NOMO-1 (cell line): ENCODE data around the gene NINJ2.
A peak's percentile ranks its signal among the peaks of the same experiment; 100 is the strongest.

Experiments used
- DNase-seq, 2 experiments: peaks; one replicate each; lab custom pipeline; 2025; ENCODE audit not compliant: unreplicated experiment in 2 of 2; lab: John Stamatoyannopoulos, UW

NINJ2 gene

DNA sequence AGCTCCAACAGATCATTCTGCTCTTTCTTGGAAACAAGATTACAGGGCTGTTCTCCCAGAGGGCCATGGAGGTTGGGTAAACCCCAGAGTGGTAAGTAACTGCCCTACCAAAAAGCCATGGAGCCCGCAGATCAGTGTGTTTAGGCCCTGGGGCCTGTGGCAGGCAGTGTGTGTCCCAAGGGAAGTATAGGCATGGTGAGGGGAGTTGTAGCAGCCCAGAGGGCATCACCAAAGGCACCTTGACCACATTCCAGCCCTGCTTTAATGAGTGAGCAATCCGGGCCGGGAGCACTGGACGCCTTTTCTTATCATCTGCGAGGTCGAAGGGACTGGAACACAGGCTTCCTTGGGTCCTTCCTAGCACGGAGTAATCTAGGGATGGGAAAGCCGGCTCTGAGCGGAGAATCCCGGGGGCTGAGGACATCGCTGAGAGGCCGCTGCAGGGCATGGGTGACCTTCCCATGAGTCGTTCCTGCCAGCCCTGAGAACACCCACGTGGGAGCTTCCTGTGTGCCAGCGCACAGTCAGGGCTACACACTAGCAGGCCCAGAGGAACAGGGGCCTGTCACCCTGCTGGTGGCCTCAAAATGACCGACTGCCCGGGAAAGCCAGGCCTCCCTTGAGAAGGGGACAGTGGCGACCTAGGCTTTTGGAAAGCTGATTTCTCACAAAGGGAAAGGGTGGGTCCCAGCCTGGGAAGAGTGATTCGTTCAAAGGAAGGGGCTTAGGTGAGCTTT is 91.3 kb downstream of the NINJ2 start:
- no peak for DNase-seq

DNA sequence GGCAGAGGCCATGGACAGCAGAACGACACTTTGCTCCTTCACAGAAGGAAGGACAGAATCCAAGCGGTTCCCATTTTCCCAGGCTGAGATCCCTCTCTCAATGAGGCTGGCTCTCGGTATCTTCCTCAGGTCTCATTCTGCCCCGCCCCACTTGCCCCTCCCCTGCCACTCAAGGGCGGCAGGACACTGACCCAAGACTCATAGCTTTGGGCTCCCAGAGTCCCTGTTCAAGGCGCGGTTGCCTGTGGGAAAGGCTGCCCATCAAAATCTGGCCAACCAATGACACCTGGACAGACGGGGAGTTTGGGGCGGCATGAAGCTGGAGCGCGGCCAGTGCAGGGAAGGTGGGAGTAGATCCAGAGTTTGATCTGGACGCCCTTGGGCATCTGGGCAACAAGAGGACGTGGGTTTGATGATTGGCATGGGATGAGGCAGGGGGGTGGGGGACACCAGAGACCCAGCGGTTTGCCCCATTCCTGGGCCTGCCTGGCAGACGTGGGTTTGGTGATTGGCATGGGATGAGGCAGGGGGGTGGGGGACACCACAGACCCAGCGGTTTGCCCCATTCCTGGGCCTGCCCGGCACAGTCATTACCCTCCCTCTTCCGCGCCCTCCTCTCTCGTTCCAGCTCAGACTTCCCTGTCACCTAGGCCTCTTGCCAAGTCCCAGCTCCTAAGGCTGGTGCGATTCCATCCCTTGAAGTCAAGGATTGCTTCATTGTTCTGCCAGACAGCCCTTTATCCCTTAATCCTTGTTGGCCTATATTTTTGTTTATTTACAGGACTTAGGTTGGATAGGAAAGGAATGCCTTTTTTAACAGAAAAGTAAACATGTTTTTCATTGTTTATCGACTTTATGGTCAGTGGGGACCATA is 92.1 kb downstream of the NINJ2 start:
- no peak for DNase-seq

DNA sequence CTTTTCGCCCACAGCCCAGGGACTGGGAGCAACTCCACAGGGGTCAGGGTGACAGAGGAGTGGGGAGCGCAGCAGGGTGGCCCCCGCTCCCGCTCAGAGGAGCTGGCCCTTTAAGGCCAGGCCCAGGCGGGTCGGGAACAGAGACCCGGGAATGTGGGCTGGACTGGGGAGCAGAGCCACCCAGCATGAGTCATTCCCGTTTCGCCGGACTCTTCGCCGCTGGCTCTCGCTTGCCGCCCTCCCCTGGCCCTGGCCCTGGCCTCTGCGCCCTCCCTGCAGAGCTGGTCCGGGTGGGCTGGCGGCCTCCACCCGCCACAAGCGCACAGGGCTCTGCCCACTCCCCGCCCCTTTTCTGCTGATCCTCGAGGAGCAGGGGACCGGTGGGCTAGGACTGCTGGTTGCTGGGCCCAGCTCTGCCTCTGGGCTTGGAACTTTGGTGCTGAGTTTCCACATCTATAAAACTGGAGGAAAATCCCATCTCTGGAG is 92.8 kb downstream of the NINJ2 start:
- DNase-seq: no peak

DNA sequence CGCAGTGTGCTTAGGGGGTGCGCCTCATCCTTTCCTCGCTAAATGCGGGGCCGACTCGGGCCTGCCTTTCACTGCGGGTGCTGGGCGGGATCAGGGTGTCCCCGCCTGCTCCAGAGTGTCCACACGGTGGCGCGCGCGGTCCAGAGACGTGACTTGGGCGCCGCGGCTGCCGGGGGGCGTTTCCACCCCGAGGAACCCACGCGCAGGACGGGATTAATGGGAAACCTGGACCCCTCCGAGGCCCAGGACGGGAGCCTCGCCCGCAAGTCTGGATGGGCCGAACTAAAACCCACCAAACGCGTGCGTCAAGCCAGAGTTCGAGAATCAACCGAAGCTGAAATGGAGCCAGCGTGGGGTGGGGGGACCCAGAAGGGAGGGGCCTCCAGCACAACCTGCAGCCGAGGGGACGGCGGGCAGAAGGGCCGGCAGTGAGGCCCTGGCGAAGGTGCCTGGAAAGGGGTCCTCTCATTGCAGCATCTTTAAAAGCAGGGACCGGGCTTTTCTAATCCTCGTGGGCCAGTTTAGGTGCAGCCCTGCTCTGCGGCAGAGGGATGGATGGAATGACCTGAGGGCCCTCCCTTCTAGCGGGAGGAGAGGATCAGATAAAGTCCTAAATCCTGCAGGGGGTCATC is 93.3 kb downstream of the NINJ2 start:
- DNase-seq: peak; percentile 54 to 69

DNA sequence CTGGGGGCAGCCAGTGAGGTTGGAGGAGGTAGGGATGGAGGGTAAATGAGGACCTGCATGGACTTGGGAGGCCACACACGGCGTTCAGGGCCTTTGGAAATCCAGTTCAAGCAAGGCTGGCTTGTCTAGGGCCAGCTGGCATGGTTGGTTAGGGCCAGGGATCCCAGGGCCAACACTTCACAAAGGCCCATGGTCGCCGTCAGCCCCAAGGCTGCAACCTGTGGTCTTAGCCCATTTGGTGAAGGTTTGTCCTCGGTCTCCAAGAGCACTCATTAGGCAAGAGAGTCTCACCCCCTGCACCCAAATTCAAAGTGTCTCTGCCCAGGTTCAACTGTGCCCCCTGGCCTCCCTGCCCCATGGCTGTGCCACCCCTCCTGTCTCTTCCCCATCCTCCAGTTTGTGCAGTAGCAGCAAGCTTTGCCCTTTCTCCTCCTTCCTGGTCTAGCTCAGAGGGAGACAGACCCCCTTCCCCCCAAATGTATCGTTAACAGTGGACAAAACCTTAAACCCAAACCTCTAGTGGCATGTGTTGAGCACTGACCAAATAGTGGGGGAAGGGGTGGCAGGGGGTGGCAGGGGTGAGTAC is 94.1 kb downstream of the NINJ2 start:
- no peak for DNase-seq

DNA sequence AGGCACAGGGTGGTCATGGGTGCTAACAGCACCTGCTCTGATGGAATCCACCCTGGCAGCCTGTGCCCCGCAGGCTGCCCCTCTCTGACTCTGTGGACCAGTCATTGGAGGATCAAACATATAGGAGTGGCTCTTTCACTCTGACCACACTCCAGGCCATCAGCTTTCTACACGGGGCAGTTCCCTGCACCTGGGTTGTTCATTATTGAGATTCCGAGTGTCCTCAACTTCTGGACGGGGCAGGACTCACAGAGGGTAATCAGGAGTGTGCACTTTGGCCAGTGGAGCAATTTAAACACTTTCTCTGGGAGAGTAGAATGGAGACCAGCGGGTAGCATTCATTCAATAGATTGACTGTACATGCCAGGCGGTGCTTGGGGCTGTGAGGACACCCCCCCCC is 94.8 kb downstream of the NINJ2 start:
- no peak for DNase-seq

DNA sequence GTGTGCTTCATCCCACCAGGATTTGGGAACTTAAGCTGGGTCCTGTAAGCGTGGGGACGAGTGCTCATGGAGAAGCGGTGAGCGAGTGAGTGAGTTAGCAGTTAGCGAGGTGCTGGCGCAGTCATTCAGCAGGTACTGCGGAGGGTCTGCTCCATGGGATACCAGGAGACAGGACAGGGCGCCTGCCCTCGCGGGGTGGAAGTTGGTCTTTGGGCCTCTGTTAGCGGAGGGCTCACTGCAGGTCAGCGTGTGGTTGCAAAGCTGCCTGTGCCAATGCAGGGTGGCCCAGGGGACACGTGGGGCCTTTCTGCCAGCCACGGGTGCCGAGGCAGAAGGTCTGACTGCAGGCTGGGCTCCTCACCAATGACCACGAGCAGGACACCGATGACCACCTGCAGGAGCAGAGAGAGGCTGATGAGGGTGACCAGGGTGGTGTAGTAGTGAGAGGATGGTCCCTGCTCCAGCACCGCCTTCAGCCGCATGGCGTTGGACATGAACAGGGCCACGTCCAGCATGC is 97.6 kb downstream of the NINJ2 start:
- DNase-seq: no peak

DNA sequence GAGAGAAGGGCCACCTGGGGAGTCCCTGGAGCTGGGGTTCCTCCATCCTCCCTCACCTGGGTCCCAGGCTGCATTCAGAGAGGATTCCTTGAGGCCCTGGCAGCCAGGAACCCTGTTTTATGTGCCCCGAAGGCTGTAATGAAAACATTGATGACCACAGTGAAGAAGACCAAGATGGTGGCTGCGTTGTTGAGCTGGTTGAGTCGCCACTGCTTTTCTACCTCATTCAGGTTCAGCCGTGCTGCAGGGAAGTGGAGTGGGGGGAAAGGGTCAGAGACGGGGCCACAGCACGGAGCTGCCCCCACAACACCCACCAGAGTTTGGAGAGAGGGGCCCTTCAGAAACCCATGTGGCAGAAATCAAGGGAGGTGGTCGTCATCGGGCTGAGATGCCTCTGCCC is 98.1 kb downstream of the NINJ2 start:
- no peak for DNase-seq

DNA sequence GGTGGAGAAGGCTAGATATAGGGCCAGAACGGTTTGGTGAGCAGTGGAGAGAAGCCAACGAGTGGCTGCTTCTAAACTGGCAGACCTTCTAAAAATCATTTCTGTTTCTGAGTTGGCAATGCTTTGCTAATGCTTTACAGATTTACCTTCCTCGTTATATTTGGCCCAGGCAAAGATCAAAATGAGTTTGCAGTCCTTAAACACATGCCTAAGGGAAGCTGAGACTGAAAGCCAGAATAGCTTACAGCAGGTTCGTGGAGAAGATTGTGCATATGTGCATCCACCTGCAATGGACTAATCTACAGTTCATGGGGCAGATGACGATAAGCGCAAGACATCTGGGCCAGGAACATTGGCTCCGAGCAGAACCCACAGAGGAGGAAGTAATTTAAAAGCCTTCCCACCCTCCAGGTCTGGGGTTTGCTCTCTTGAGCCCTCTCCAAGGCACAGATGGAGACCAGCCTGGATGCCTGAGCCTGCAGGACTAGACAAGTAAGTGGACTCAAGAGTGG is 99.4 kb downstream of the NINJ2 start:
- DNase-seq: peak; percentile 32 to 49

DNA sequence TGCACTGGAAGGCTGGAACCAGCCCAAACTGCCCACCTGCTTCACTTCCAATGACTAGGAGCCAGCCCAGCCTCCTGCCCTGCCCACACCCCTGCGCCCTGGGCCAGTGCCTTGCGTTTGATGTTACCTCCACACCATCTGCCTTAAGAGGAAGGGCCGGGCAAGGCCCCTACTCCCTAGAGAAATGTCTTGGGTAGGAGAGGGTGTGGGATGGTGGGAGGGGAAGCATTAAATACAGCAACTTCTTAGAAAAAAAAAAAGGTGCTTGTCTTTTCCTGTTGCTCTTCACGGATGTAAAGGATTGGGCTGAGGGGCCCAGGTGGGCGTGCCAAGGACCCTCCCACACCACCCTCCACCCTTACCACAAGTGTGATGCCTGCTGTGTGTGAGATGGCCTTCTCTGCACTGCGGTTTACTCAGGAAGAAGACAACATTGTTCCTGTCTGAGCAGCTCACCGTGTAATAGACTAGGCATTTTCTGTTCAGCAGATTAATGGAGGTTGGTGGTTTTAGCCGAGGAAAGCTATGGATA is 99.9 kb downstream of the NINJ2 start:
- peak; percentile 45 to 49 for DNase-seq

DNA sequence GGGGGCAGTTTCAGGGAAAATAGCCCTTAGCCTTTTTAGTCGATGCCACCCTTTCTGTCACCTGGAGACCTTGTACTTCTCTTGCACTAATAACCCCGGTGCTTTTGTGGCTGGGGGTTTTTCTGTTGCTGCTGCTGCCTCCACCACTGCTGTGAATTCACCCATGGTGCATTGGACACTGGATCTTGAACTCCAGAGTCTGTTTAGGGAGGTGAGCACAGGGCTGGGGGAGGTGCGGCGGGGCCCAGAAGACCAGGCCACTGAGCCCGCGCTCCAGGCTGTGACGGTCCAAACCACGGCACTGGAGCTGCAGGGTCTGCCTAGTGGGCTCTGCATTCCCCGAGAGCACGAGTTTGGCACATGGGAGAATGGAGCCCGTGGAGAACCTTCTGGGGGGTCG is 100.6 kb downstream of the NINJ2 start:
- DNase-seq: no peak

DNA sequence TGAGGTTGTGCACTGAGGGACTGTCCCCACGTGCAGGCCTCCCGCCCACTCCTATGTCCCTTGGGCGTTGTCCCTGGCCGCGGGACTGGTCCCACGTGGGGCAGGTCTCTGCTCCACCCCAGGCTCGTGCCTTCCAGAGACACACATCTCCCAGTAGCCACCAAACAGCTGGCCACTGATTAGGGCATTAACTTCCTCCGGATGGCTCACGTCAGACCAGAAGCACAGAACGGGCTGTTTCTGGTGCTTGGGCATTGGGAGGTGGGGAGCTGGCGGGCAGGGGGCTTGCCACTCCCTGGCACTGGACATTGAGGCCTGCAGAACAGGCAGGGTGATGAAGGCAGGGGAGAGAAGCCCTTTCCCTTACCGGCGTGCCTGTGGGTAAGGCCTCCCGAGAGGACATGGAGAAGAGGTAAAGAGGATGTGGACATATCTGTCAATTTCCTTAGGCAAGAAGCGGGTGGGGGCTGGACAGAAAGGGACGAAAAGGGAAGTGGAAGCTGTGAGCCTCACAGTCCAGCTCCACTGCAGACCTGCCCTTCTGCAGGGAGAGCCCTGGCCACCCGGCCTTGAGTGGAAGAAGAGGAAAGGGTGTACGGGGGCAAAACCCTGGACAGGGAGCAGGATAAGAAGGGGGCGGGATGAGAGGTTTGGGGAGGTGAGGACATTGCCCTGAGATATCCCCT is 101.2 kb downstream of the NINJ2 start:
- DNase-seq: peak; percentile 89 to 91

DNA sequence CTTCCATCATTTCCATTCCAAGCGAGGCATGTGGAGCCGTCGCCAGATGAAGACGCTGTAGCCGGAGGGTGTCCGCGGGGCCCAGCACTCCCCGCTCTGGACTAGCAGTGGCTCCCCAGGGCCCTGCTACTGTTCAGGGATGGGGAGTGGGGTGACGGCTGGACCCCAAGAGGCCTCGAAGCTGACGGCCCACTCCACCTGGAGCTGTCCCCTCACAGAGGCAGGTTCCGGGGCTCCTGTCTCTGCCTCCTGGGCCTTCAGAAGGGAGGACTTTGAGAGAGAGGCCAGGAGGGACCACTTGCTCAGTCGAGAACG is 101.9 kb downstream of the NINJ2 start:
- no peak for DNase-seq

DNA sequence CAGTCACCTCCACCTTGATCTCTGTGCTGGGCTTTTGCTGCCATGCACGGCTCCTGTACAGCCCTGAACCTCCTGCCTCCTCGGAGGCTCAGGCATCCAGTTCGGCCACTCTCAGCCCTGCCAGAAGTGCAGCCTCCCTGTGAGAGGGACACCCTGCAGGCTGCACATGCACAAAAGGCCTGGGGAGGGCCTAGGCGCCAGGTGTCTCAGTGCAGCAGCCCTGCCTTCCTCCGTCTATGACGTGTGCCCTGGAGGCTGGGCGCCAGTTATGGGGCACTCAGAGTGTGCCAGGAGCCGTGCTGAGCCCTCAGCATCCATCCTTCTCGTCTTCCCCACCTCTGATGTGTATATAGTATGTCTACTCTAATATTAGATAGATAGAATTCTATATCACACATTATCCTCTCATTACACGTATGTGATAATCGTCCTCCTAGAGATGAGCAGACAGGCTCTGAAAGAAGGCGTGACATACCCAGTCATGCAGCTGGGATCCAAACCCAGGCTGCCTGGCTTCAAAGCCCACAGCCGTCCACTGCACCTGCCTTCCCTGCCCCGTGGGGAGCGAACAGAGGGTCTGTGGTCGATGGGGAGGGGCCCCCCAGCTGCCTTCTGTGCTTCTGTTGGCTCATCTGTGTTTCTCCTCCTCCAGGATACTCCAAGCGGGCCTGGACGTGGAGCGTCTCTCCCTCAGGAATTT is 102.4 kb downstream of the NINJ2 start:
- DNase-seq: no peak

DNA sequence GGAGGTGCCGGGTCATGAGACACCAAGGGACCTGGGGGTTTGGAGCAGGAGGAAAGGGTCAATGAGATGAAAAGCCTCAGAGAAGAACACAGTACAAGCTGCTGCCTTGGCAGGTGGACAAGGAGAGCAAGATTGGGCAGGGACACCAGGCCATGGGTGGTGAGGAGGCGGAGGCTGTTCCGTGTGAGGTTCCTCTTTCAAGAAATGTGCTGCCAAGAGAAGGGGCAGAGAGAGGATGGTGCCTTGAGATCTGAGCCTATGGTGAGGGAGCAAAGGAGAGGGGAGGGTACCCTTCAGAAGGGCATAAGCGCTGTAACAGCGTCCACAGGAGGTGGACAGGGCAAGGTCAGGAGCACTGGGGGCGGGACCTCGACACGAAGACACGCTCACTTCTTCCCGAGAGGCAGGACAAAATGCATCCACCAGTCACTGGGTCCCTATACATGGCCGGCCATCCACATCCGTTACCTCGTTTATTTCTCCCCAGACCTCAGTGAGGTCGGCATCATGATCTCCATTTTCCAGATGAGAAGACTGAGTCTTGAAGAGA is 103.3 kb downstream of the NINJ2 start:
- peak; percentile 14 to 30 for DNase-seq

DNA sequence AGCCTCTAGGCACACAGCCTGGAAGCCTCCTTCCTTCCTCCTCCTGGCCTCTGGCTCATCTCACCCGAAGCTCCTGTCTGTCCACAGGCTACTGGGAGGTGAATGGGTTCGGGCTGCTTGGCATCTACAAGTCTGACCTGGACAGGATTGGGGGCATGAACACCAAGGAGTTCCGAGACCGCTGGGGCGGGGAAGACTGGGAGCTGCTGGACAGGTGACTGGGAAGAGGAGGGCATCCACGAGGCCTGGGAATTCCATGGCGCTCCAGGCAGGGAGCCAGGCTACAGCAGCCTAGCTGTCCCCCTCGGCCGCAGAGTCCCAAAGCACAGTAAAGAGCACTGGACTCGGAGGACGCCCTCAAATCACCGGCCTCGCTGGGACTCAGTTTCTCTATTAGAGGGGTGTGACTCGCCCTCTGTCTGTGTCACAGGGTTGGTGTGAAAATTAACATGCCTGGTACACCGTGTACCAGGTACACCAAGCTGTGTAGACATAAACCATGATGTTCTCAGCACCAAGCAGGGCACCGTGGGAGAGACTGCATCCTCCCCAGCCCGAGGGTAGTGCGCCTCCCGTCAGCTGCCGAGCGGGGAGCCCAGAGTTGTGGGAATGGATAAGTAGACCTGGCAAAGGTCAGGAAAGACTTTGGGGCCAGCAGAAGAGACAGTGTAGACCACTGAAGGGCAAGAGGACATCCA is 103.9 kb downstream of the NINJ2 start:
- DNase-seq: no peak

DNA sequence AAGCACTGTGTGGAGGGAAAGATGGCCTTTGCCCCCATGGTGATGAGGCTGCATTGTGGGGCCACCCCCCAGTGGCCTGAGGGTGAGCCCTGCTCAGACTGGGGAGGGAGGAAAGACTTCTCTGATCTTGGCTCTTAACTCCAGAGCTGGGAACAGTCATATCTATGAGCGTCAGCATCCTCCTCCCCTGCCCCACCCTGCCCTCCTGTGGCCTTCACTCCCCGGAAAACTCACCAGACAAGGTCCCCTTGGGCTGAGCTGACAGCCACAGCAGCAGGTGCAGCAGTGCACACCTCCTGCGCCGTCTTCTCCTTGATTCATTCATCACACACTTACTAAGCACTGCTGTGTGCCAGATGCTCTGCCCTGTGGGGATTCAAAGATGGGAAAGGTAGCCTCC is 104.7 kb downstream of the NINJ2 start:
- no peak for DNase-seq

DNA sequence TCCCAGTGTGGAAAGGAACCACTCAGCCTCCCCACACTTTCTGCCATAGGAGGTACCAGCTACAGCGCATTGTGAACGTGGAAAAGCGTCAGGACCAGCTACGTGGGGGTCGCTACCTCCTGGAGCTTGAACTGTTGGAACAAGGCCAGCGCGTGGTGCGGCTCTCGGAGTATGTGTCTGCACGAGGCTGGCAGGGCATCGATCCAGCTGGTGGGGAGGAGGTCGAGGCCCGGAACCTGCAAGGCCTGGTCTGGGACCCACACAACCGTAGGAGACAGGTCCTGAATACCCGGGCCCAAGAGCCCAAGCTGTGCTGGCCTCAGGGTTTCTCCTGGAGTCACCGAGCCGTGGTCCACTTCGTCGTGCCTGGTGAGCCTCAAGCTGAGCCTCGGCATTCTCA is 106.7 kb downstream of the NINJ2 start:
- no peak for DNase-seq

DNA sequence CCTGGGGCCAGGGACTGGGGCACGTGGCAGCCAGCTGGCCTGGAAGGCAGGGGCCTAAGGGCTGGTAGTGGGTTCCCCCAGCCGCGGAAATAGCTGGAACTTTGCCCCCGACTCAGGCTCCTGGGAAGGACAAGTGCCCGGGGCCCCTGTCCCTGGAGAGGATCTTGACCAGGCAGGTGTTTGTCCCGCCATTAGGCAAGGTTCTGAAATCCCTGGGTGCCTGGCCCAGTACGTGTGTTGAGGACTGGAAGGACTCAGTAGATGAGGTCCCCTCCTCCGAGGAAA is 109.3 kb downstream of the NINJ2 start:
- DNase-seq: no peak
